Activated T-helper 17 cell treated with anti-CD3 and anti-CD28 coated beads, Interleukin-2, amount 50 U/mL, for 72 hours (primary cell): Measurements from ENCODE around the gene PHC2. TPM values are rescaled to one million over a fixed set of nuclear protein-coding genes. Genes with fewer than 3 reads are reported as not detected.

Source experiments
- total RNA-seq, 2 donors: library from RNA; stranded (reverse); gene quantifications; one replicate each; pipeline ENCODE4 v1.2.3, GENCODE V29; 2022

The PHC2 gene
- total RNA-seq, 2 donors from 2014 or later, result 21.4 to 27.3 TPM

Other genes starting within 250 kb of the PHC2 start
- 1 to 10 TPM; 4.3 to 6.5 TPM for gene TRIM62, start 249.1 kb downstream of the PHC2 start, total RNA-seq
- gene ZNF362, start 174.6 kb downstream of the PHC2 start, total RNA-seq, result 1 to 10 TPM; 3.6 to 4.3 TPM
- not detected for gene A3GALT2, start 110.0 kb downstream of the PHC2 start, total RNA-seq
- 1 to 10 TPM; 4.1 to 5.8 TPM for gene ZSCAN20, start 41.5 kb upstream of the PHC2 start, total RNA-seq